ENCODE measurements around the gene KLHL24. TPM values are rescaled to one million over a fixed set of nuclear protein-coding genes. Genes with fewer than 3 reads are reported as not detected.
"Not testable (repeated sequence)": the region's sequence is repeated elsewhere in the genome, so short reads cannot be mapped to it uniquely, and the experiment has no call there.

KLHL24 gene
- total RNA-seq, 1 donor from 2014 or later, result 116 TPM

GRCh38 chr3:183592821-183593220 is 42.6 kb upstream of the KLHL24 start:
- Histone ChIP-seq H3K4me3 (ENCODE audit: low read depth, low read length) (no peak overlapping the region), H3K27me3 (ENCODE audit: control insufficient read depth, insufficient read depth, low read length) (no peaks in the 10 kb centered on the region), H3K36me3 (ENCODE audit: control insufficient read depth, insufficient read depth, low read length) (no peaks in the 10 kb centered on the region)
- no peak for DNase-seq (ENCODE audit: low read depth)
- no peak for TF ChIP-seq CTCF (IDR thresholded peaks at IDR 0.05; ENCODE audit: insufficient read depth, low read length, poor library complexity, severe bottlenecking)

GRCh38 chr3:183594636-183595035 is 40.8 kb upstream of the KLHL24 start:
- H3K36me3 ChIP-seq (ENCODE audit: control insufficient read depth, insufficient read depth, low read length), result no peaks in the 10 kb centered on the region

DNA sequence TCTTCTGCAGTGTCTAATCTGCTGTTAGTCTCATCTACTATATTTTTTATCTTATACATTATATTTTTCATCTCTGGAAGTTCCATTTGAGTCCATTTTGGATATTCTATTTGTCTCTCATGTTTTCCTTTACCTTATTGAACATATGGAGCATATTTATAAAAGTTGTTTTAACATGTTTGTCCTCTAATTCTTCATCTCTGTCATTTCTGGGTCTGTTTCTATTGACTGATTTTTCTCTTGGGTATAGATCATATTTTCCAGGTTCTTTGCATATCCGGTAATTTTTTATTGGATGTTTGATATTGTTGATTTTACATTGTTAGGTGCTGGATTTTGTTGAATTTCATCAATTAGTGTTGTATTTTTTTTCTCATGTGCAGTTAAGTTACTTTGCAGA is 37.5 kb upstream of the KLHL24 start:
- DNase-seq (ENCODE audit: low read depth), result no peak
- no peaks in the 10 kb centered on the region for H3K36me3 ChIP-seq (ENCODE audit: control insufficient read depth, insufficient read depth, low read length)
- H3K4me3 ChIP-seq (ENCODE audit: low read depth, low read length), result no peak overlapping the region
- H3K27me3 ChIP-seq (ENCODE audit: control insufficient read depth, insufficient read depth, low read length), result no peaks in the 10 kb centered on the region
- TF ChIP-seq CTCF (IDR thresholded peaks at IDR 0.05; ENCODE audit: insufficient read depth, low read length, poor library complexity, severe bottlenecking), result no peak

More at GRCh38 chr3:183594636-183595035, 40.8 kb upstream of the KLHL24 start:
- no peak for DNase-seq (ENCODE audit: low read depth)
- no peaks in the 10 kb centered on the region for H3K27me3 ChIP-seq (ENCODE audit: control insufficient read depth, insufficient read depth, low read length)
- H3K4me3 ChIP-seq (ENCODE audit: low read depth, low read length), result no peak overlapping the region
- TF ChIP-seq CTCF (IDR thresholded peaks at IDR 0.05; ENCODE audit: insufficient read depth, low read length, poor library complexity, severe bottlenecking), result no peak

DNA sequence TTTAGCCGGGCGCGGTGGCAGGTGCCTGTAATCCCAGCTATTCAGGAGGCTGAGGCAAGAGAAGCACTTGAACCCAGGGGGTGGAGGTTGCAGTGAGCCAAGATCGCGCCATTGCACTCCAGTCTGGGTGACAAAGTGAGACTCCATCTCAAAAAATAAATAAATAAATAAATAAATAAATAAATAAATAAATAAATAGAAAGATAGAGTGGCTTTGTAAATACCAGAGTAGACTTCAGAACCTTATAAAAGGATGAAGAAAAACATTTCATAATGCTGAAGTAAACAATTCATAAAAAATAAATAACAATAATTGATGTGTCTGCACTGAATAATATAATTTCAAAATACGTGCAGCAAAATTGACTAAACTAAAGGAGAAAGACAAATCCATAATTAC is 24.1 kb upstream of the KLHL24 start:
- not testable (repeated sequence) for DNase-seq (ENCODE audit: low read depth); H3K27me3 ChIP-seq (ENCODE audit: control insufficient read depth, insufficient read depth, low read length); H3K36me3 ChIP-seq (ENCODE audit: control insufficient read depth, insufficient read depth, low read length); H3K4me3 ChIP-seq (ENCODE audit: low read depth, low read length)

GRCh38 chr3:183613366-183614285 is 21.8 kb upstream of the KLHL24 start:
- Histone ChIP-seq H3K4me3 (ENCODE audit: low read depth, low read length) (no peak overlapping the region), H3K36me3 (ENCODE audit: control insufficient read depth, insufficient read depth, low read length) (no peaks in the 10 kb centered on the region), H3K27me3 (ENCODE audit: control insufficient read depth, insufficient read depth, low read length) (no peaks in the 10 kb centered on the region)
- TF ChIP-seq CTCF (IDR thresholded peaks at IDR 0.05; ENCODE audit: insufficient read depth, low read length, poor library complexity, severe bottlenecking), result no peak
- DNase-seq (ENCODE audit: low read depth), result no peak

DNA sequence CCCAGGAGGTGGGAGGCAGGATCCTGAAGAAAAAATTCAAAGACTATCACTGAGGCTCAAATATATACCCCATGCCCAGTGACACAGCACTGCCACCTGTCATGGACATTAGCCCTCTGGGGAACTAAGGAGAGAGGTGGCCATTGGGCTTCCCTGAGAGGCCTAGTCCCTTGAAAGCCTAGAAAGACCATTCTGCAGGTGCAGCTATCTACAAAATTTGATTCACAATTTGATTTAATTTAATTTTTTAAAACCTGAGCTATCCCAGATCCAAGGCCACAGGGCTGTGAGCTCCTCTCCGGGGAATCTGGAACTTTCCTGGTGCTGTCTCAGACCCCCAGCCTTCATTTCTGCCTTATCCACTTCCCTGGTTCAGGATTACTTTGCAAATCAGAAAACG is 16.9 kb upstream of the KLHL24 start:
- Histone ChIP-seq H3K36me3 (ENCODE audit: control insufficient read depth, insufficient read depth, low read length) (no peaks in the 10 kb centered on the region), H3K4me3 (ENCODE audit: low read depth, low read length) (no peak overlapping the region), H3K27me3 (ENCODE audit: control insufficient read depth, insufficient read depth, low read length) (no peaks in the 10 kb centered on the region)
- TF ChIP-seq CTCF (IDR thresholded peaks at IDR 0.05; ENCODE audit: insufficient read depth, low read length, poor library complexity, severe bottlenecking), result no peak
- DNase-seq (ENCODE audit: low read depth), result no peak
